Neural cell (in vitro differentiated cells): ENCODE data around the gene CES5A.

ENCODE experiments used
- EZH2 ChIP-seq: fragments of 200-600, 300-800 bp; shearing (Covaris generic), sonication (generic); IDR thresholded peaks from 2 replicates; pipeline ENCODE4 v1.6.1; 2014; ENCODE audit warnings: antibody characterized with exemption, low read length, borderline replicate concordance, mild to moderate bottlenecking; ENCODE audit not compliant: insufficient read depth, poor library complexity, severe bottlenecking
- POLR2AphosphoS5 ChIP-seq: IDR thresholded peaks from 2 replicates; pipeline ENCODE4 v1.6.1; 2012
- TF ChIP-seq, protein P1 (sequence below): fragments of 450-650 bp; IDR thresholded peaks from 2 replicates; pipeline ENCODE4 v1.5.1; 2014; ENCODE audit warnings: antibody characterized with exemption, mild to moderate bottlenecking, moderate library complexity; ENCODE audit not compliant: poor library complexity, severe bottlenecking
- TF ChIP-seq, protein P2 (sequence below): IDR thresholded peaks from 2 replicates; pipeline ENCODE4 v1.6.1; 2012; ENCODE audit warnings: borderline replicate concordance

DNA sequence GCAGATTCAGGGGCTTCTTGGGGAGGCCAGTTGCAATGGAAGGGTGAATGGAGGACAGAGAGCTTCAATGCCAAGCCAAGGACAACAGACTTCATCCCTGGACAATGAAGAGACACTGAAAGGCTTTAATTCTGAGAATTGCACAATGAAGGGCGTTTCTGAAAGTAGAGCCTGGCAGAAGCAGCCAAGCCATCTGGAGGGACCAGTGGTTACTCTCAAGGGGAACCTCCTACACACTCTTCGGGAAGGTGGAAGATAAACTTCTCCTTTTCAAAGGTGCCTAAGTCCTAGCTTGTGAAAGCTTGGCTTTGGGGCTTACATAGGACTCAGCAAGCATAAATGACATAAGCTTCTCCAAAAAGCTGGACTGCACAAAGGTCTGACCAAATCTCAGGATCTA, 36.1 kb downstream of the CES5A start:
- TF ChIP-seq, protein P1, sequence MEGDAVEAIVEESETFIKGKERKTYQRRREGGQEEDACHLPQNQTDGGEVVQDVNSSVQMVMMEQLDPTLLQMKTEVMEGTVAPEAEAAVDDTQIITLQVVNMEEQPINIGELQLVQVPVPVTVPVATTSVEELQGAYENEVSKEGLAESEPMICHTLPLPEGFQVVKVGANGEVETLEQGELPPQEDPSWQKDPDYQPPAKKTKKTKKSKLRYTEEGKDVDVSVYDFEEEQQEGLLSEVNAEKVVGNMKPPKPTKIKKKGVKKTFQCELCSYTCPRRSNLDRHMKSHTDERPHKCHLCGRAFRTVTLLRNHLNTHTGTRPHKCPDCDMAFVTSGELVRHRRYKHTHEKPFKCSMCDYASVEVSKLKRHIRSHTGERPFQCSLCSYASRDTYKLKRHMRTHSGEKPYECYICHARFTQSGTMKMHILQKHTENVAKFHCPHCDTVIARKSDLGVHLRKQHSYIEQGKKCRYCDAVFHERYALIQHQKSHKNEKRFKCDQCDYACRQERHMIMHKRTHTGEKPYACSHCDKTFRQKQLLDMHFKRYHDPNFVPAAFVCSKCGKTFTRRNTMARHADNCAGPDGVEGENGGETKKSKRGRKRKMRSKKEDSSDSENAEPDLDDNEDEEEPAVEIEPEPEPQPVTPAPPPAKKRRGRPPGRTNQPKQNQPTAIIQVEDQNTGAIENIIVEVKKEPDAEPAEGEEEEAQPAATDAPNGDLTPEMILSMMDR, result no peak
- TF ChIP-seq, protein P2, sequence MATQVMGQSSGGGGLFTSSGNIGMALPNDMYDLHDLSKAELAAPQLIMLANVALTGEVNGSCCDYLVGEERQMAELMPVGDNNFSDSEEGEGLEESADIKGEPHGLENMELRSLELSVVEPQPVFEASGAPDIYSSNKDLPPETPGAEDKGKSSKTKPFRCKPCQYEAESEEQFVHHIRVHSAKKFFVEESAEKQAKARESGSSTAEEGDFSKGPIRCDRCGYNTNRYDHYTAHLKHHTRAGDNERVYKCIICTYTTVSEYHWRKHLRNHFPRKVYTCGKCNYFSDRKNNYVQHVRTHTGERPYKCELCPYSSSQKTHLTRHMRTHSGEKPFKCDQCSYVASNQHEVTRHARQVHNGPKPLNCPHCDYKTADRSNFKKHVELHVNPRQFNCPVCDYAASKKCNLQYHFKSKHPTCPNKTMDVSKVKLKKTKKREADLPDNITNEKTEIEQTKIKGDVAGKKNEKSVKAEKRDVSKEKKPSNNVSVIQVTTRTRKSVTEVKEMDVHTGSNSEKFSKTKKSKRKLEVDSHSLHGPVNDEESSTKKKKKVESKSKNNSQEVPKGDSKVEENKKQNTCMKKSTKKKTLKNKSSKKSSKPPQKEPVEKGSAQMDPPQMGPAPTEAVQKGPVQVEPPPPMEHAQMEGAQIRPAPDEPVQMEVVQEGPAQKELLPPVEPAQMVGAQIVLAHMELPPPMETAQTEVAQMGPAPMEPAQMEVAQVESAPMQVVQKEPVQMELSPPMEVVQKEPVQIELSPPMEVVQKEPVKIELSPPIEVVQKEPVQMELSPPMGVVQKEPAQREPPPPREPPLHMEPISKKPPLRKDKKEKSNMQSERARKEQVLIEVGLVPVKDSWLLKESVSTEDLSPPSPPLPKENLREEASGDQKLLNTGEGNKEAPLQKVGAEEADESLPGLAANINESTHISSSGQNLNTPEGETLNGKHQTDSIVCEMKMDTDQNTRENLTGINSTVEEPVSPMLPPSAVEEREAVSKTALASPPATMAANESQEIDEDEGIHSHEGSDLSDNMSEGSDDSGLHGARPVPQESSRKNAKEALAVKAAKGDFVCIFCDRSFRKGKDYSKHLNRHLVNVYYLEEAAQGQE, result no peak
- TF ChIP-seq EZH2 (no peak), POLR2AphosphoS5 (no peak)
